GM18502 (cell line): ENCODE results near the gene REXO2.

Source experiments
- ATAC-seq: cut with Tn5 transposase; IDR thresholded peaks from one replicate; pipeline ENCODE4 v1.9.1; 2021; ENCODE audit warnings: mild to moderate bottlenecking; ENCODE audit not compliant: unreplicated experiment, poor library complexity

The REXO2 gene

GRCh38 chr11:114440121-114440860, 1.0 kb downstream of the REXO2 start:
- no peak for ATAC-seq

GRCh38 chr11:114440971-114441763, 1.9 kb downstream of the REXO2 start:
- ATAC-seq, result no peak

GRCh38 chr11:114441921-114442320, 2.7 kb downstream of the REXO2 start:
- ATAC-seq, result no peak

- no peak for ATAC-seq
These were observed 3.3 kb downstream of the REXO2 start for GRCh38 chr11:114442536-114442935.

- ATAC-seq, result no peak
These were observed 8.2 kb downstream of the REXO2 start for GRCh38 chr11:114447444-114447843.

GRCh38 chr11:114447892-114448291, 8.6 kb downstream of the REXO2 start:
- ATAC-seq, result no peak

GRCh38 chr11:114448749-114449482, 9.6 kb downstream of the REXO2 start:
- ATAC-seq, result no peak

- ATAC-seq, result no peak
These were observed 10.6 kb downstream of the REXO2 start for GRCh38 chr11:114449845-114450244.

- ATAC-seq, result no peak
These were observed 13.1 kb downstream of the REXO2 start for GRCh38 chr11:114452399-114452798.

- no peak for ATAC-seq
These were observed 24.7 kb downstream of the REXO2 start for GRCh38 chr11:114463999-114464398.

GRCh38 chr11:114466742-114467141, 27.5 kb downstream of the REXO2 start:
- ATAC-seq, result no peak

- ATAC-seq, result no peak
These were observed 33.4 kb downstream of the REXO2 start for GRCh38 chr11:114472661-114473060.

- no peak for ATAC-seq
These were observed 38.7 kb downstream of the REXO2 start for GRCh38 chr11:114478001-114478410.

GRCh38 chr11:114478768-114479167, 39.5 kb downstream of the REXO2 start:
- ATAC-seq, result no peak

GRCh38 chr11:114479331-114479730, 40.1 kb downstream of the REXO2 start:
- no peak for ATAC-seq

- ATAC-seq, result no peak
These were observed 42.8 kb downstream of the REXO2 start for GRCh38 chr11:114482114-114482513.

GRCh38 chr11:114483929-114484328, 44.7 kb downstream of the REXO2 start:
- no peak for ATAC-seq

GRCh38 chr11:114496915-114497314, 57.6 kb downstream of the REXO2 start:
- ATAC-seq, result no peak

GRCh38 chr11:114499756-114500155, 60.5 kb downstream of the REXO2 start:
- ATAC-seq, result no peak
